Measurements from ENCODE around the gene NTM. TPM values are rescaled to one million over a fixed set of nuclear protein-coding genes. Genes with fewer than 3 reads are reported as not detected.

The NTM gene
- total and polyA plus RNA-seq, 12 donors: 0.26 to 11.5 (median 4.0) TPM

GRCh38 chr11:131764649-131765048 lies 394.2 kb downstream of the NTM start:
- H3K4me3 ChIP-seq: no peak overlapping the region
- H3K9me3 ChIP-seq (replicated peaks in 1 of 3): no peaks in the 10 kb centered on the region
- H3K27ac ChIP-seq: no peak overlapping the region
- 67 to 78% (median 74%) methylated on average over 3 of the region's 3 CpGs for WGBS, 4 donors
- DNase-seq: no peak
- TF ChIP-seq POLR2A (IDR thresholded peaks at IDR 0.05) (no peak), CTCF (IDR thresholded peaks at IDR 0.05) (no peak)
- intact Hi-C loops (cut with DNase I): no loop called here
- no peaks in the 10 kb centered on the region for H3K27me3 ChIP-seq
- H3K36me3 ChIP-seq (replicated peaks in 1 of 2): no peaks in the 10 kb centered on the region
- no peaks in the 10 kb centered on the region for H3K4me1 ChIP-seq (replicated peaks in 1 of 2)

- Histone ChIP-seq H3K4me3 (no peak overlapping the region), H3K27ac (no peak overlapping the region), H3K4me1 (replicated peaks in 1 of 2) (no peaks in the 10 kb centered on the region), H3K27me3 (no peaks in the 10 kb centered on the region), H3K9me3 (replicated peaks in 1 of 3) (no peaks in the 10 kb centered on the region), H3K36me3 (replicated peaks in 1 of 2) (no peaks in the 10 kb centered on the region)
- no peak for DNase-seq
- intact Hi-C loops (cut with DNase I): no loop called here
- 80 to 83% (median 81%) methylated on average over 7 of the region's 7 CpGs for WGBS, 4 donors
- no peak for TF ChIP-seq CTCF (IDR thresholded peaks at IDR 0.05)
- TF ChIP-seq POLR2A (IDR thresholded peaks at IDR 0.05): no peak
These were observed 396.2 kb downstream of the NTM start for GRCh38 chr11:131766637-131767036.

GRCh38 chr11:131767421-131767820 lies 397.0 kb downstream of the NTM start:
- intact Hi-C loops (cut with DNase I): no loop called here
- Histone ChIP-seq H3K4me3 (no peak overlapping the region), H3K9me3 (replicated peaks in 1 of 3) (no peaks in the 10 kb centered on the region), H3K36me3 (replicated peaks in 1 of 2) (no peaks in the 10 kb centered on the region), H3K27ac (no peak overlapping the region), H3K27me3 (no peaks in the 10 kb centered on the region), H3K4me1 (replicated peaks in 1 of 2) (no peaks in the 10 kb centered on the region)
- WGBS, 4 donors: 80 to 91% (median 87%) methylated on average over 4 of the region's 4 CpGs
- no peak for DNase-seq
- TF ChIP-seq POLR2A (IDR thresholded peaks at IDR 0.05): no peak
- TF ChIP-seq CTCF (IDR thresholded peaks at IDR 0.05): no peak

- no peak overlapping the region for H3K27ac ChIP-seq
- intact Hi-C loops (cut with DNase I): no loop called here
- no peaks in the 10 kb centered on the region for H3K4me1 ChIP-seq (replicated peaks in 1 of 2)
- H3K9me3 ChIP-seq (replicated peaks in 1 of 3): no peaks in the 10 kb centered on the region
- no peaks in the 10 kb centered on the region for H3K36me3 ChIP-seq (replicated peaks in 1 of 2)
- no peaks in the 10 kb centered on the region for H3K27me3 ChIP-seq
- DNase-seq: no peak
- TF ChIP-seq POLR2A (IDR thresholded peaks at IDR 0.05) (no peak), CTCF (IDR thresholded peaks at IDR 0.05) (no peak)
- H3K4me3 ChIP-seq: no peak overlapping the region
- WGBS, 4 donors: 79 to 83% (median 82%) methylated on average over 5 of the region's 5 CpGs
These were observed 400.4 kb downstream of the NTM start for GRCh38 chr11:131770801-131771200.

Data from adrenal gland (tissue), 12 donors.